GM23338 (cell line): Measurements from ENCODE around the gene POLD2.

Experiments used
- CREB1 ChIP-seq: fragments of 250-450 bp; sonication (Bioruptor Pico); IDR thresholded peaks from 2 replicates; pipeline ENCODE4 v1.5.0; 2020; ENCODE audit warnings: low read depth, mild to moderate bottlenecking, moderate library complexity
- CTCF ChIP-seq, 2 experiments: fragments of 200-600 bp in 1 of 2; sonication (generic) in 1 of 2; conservative IDR thresholded peaks; 2 replicates each; pipeline versions ENCODE4 v1.5.1 to v1.6.1; 2016 to 2017; ENCODE audit warnings: antibody characterized with exemption in 2 of 2, low read depth in 2 of 2, mild to moderate bottlenecking in 2 of 2, moderate library complexity in 1 of 2
- ETS1 ChIP-seq: IDR thresholded peaks from 2 replicates; pipeline ENCODE4 v1.6.1; 2016; ENCODE audit warnings: antibody characterized with exemption
- EZH2 ChIP-seq: fragments of 200-600 bp; sonication (generic); IDR thresholded peaks from one replicate; pipeline ENCODE4 v1.8.0; 2017; ENCODE audit warnings: antibody characterized with exemption, mild to moderate bottlenecking, low read depth; ENCODE audit not compliant: unreplicated experiment
- EZH2phosphoT487 ChIP-seq: fragments of 200-600 bp; sonication (generic); IDR thresholded peaks from one replicate; pipeline ENCODE4 v1.8.1; 2018; ENCODE audit warnings: antibody characterized with exemption; ENCODE audit not compliant: unreplicated experiment
- JUNB ChIP-seq: IDR thresholded peaks from one replicate; pipeline ENCODE4 v1.6.1; 2016; ENCODE audit warnings: antibody characterized with exemption; ENCODE audit not compliant: unreplicated experiment
- NANOG ChIP-seq: IDR thresholded peaks from 2 replicates; pipeline ENCODE4 v1.6.1; 2016; ENCODE audit warnings: antibody characterized with exemption, borderline replicate concordance
- POLR2AphosphoS5 ChIP-seq: IDR thresholded peaks from 2 replicates; pipeline ENCODE4 v1.6.1; 2016; ENCODE audit warnings: antibody characterized with exemption, low read depth
- REST ChIP-seq: IDR thresholded peaks from one replicate; pipeline ENCODE4 v1.6.1; 2018; ENCODE audit warnings: antibody characterized with exemption; ENCODE audit not compliant: unreplicated experiment
- STAT1 ChIP-seq: IDR thresholded peaks from one replicate; pipeline ENCODE4 v1.6.1; 2016; ENCODE audit warnings: antibody characterized with exemption; ENCODE audit not compliant: unreplicated experiment
- ZNF114 ChIP-seq: fragments of 250-450 bp; sonication (Bioruptor Pico); IDR thresholded peaks from 2 replicates; pipeline ENCODE4 v1.5.0; 2020; ENCODE audit warnings: mild to moderate bottlenecking, moderate library complexity
- ZNF331 ChIP-seq: fragments of 250-450 bp; sonication (Bioruptor Pico); IDR thresholded peaks from 2 replicates; pipeline ENCODE4 v1.5.0; 2020; ENCODE audit warnings: low read depth, mild to moderate bottlenecking, moderate library complexity
- TF ChIP-seq, protein P1 (sequence below): fragments of 250-450 bp; sonication (Bioruptor Pico); IDR thresholded peaks from 2 replicates; pipeline ENCODE4 v1.5.0; 2020; ENCODE audit warnings: mild to moderate bottlenecking, moderate library complexity

DNA sequence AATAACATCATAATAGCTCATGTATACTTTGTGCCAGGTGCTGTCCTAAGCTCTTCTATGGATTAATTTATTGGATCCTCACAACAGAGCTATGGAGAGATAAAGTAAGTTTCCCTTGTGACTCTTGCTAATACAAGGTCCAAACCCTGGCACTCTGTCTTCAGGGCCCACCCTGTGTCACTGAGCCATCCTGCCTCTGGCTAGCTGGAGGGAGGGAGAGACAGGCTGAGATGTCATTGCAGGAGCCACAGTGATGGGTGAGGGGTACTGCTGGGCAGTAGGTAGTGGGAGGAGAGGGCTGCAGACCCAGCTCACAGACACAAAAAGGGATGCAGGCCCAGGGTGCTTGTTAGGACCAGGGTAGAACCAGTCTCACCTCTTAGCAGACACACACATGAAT lies 49.0 kb upstream of the POLD2 start:
- TF ChIP-seq CTCF (conservative IDR thresholded peaks at IDR 0.05; ENCODE audit: low read depth in 2 of 2) (no peak), EZH2 (no peak), REST (no peak), ZNF114 (no peak), NANOG (no peak), POLR2AphosphoS5 (no peak), JUNB (no peak), STAT1 (no peak), EZH2phosphoT487 (no peak), ZNF331 (no peak), CREB1 (CRISPR knock-in tag) (no peak), ETS1 (no peak)
- TF ChIP-seq, protein P1, sequence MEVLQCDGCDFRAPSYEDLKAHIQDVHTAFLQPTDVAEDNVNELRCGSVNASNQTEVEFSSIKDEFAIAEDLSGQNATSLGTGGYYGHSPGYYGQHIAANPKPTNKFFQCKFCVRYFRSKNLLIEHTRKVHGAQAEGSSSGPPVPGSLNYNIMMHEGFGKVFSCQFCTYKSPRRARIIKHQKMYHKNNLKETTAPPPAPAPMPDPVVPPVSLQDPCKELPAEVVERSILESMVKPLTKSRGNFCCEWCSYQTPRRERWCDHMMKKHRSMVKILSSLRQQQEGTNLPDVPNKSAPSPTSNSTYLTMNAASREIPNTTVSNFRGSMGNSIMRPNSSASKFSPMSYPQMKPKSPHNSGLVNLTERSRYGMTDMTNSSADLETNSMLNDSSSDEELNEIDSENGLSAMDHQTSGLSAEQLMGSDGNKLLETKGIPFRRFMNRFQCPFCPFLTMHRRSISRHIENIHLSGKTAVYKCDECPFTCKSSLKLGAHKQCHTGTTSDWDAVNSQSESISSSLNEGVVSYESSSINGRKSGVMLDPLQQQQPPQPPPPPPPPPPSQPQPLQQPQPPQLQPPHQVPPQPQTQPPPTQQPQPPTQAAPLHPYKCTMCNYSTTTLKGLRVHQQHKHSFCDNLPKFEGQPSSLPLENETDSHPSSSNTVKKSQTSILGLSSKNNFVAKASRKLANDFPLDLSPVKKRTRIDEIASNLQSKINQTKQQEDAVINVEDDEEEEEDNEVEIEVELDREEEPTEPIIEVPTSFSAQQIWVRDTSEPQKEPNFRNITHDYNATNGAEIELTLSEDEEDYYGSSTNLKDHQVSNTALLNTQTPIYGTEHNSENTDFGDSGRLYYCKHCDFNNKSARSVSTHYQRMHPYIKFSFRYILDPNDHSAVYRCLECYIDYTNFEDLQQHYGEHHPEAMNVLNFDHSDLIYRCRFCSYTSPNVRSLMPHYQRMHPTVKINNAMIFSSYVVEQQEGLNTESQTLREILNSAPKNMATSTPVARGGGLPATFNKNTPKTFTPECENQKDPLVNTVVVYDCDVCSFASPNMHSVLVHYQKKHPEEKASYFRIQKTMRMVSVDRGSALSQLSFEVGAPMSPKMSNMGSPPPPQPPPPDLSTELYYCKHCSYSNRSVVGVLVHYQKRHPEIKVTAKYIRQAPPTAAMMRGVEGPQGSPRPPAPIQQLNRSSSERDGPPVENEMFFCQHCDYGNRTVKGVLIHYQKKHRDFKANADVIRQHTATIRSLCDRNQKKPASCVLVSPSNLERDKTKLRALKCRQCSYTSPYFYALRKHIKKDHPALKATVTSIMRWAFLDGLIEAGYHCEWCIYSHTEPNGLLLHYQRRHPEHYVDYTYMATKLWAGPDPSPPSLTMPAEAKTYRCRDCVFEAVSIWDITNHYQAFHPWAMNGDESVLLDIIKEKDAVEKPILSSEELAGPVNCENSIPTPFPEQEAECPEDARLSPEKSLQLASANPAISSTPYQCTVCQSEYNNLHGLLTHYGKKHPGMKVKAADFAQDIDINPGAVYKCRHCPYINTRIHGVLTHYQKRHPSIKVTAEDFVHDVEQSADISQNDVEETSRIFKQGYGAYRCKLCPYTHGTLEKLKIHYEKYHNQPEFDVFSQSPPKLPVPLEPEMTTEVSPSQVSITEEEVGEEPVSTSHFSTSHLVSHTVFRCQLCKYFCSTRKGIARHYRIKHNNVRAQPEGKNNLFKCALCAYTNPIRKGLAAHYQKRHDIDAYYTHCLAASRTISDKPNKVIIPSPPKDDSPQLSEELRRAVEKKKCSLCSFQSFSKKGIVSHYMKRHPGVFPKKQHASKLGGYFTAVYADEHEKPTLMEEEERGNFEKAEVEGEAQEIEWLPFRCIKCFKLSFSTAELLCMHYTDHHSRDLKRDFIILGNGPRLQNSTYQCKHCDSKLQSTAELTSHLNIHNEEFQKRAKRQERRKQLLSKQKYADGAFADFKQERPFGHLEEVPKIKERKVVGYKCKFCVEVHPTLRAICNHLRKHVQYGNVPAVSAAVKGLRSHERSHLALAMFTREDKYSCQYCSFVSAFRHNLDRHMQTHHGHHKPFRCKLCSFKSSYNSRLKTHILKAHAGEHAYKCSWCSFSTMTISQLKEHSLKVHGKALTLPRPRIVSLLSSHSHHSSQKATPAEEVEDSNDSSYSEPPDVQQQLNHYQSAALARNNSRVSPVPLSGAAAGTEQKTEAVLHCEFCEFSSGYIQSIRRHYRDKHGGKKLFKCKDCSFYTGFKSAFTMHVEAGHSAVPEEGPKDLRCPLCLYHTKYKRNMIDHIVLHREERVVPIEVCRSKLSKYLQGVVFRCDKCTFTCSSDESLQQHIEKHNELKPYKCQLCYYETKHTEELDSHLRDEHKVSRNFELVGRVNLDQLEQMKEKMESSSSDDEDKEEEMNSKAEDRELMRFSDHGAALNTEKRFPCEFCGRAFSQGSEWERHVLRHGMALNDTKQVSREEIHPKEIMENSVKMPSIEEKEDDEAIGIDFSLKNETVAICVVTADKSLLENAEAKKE (CRISPR knock-in tag), result no peak
